HG02870 (cell line): Measurements from ENCODE around the gene LHX8.
"Not testable (repeated sequence)": the region's sequence is repeated elsewhere in the genome, so short reads cannot be mapped to it uniquely, and the experiment has no call there.

Source experiments
- ATAC-seq: cut with Tn5 transposase; IDR thresholded peaks from one replicate; pipeline ENCODE4 v1.9.1; 2021; ENCODE audit warnings: mild to moderate bottlenecking, moderate library complexity; ENCODE audit not compliant: unreplicated experiment

LHX8 gene

GRCh38 chr1:75133750-75134646 is at the start of gene LHX8:
Gene LHX8, plus strand, starts transcription at chr1:75134388. Its CDS starts 2,227 bp downstream, at chr1:75136615.
- no peak for ATAC-seq

GRCh38 chr1:75085931-75086330 is 48.3 kb upstream of the LHX8 start:
- no peak for ATAC-seq

GRCh38 chr1:75087278-75087677 is 46.9 kb upstream of the LHX8 start:
- no peak for ATAC-seq

DNA sequence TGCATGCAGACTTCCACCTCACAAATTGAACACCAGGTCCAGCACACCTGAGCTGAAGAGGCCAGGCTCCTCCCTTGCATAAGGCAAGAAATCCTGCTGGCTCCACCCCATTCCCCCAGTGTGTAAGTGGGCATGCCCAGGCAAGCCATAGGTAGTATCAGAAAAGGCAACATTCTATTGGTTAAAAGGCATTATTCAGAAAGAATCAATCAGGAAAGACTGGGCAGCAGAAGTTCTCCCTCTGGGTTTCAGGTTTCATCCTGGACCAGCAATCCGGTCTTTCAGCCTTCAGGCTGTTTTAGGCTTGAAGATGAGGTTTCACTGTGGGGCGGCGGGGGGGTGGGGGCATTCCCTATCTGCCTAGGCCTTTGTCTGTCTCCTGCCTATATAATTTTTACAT is 42.0 kb upstream of the LHX8 start:
- ATAC-seq = no peak

DNA sequence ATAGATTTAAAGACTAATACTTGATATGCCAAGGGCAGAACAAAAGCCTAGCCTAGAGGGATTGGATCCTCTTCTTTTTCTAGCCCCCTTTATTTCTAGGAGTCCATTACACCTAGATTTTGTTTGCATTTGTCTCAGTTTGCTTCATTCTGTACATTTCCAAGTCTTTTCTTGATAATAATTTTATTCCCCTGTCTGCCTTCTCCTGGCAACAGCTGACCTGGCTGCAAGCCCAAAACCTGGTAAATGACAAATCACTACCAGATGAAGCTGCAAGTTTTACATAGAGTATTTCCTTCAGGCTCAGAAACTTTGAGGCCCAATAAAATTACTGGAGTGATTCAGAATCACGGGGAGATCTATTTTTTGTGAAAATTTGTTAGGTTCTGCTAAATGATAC is 36.5 kb upstream of the LHX8 start:
- no peak for ATAC-seq

DNA sequence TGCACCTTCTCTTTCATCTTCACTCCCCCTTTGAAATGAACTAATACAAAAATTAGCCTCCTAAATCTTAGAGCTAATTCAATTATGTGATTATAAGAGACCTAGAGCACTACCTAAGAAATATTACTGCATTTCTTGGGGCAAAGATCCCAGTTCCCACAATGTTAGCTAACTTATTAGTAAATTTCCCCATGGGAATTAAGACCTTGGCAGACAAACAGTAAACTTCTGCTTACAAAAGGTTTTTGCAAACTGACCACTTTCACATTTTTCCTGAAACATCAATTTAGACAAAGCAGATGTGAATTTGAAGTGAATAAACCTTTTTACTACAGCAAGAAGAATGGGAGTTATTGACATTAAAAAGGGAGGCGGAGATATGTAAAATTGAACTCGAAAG is 34.6 kb upstream of the LHX8 start:
- no peak for ATAC-seq

DNA sequence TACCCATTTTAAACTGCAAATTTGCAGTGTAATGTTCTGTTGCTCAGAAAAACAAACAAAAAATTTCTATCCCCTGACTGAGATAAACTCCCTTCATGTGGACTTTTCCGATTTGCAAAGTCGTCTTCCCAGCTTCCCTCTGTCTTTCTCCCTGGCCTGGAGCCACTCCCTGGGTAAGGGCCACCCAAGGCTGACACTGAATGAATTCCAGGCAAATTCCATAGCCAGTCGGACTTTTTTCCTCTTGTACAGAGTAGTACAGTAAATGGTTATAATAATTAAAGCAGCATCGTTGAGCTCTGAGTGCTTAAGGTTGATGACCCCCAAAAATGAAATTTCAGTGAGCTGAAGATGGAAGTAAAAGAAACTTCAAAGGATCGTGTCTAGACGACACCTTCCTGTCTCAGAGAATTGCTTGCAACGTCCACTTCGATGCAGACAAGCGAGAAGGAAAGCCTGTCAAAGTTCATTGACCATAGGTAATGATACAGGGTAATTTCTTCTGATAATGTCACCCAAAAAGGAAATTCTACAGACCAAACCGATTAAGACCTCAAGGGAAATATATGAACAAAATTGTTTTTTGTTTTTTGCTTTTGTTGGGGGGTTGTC is 33.6 kb upstream of the LHX8 start:
- no peak for ATAC-seq

DNA sequence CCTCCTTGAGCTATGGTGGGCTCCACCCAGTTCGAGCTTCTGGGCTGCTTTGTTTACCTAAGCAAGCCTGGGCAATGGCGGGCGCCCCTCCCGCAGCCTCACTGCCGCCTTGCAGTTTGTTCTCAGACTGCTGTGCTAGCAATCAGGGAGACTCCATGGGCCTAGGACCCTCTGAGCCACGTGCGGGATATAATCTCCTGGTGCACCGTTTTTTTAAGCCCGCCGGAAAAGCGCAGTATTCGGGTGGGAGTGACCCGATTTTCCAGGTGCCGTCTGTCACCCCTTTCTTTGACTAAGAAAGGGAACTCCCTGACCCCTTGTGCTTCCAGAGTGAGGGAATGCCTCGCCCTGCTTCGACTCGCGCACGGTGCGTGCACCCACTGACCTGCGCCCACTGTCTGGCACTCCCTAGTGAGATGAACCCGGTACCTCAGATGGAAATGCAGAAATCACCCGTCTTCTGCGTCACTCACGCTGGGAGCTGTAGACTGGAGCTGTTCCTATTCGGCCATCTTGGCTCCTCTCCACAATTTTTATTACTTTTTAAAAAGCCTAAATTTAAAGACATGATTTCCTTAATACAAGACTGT is 21.7 kb upstream of the LHX8 start:
- not testable (repeated sequence) for ATAC-seq

DNA sequence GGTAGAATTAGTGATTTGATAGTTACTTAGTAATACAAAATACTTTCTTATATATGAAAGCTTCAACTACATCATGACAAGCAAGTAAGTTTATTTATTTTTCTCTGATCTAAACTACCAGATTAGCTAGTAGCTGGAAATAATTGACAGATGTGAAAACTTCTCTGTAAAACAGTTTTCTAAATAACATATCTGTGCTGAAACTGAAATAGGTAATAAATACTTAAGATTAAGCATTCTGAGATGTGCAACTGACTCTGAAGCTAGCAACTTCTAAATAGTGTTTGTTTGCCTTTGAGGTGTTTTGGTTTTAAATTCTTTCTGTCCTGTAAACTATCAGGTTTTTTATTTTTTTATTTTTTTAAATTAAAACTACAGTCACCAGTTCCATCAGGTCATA is 18.5 kb upstream of the LHX8 start:
- no peak for ATAC-seq

DNA sequence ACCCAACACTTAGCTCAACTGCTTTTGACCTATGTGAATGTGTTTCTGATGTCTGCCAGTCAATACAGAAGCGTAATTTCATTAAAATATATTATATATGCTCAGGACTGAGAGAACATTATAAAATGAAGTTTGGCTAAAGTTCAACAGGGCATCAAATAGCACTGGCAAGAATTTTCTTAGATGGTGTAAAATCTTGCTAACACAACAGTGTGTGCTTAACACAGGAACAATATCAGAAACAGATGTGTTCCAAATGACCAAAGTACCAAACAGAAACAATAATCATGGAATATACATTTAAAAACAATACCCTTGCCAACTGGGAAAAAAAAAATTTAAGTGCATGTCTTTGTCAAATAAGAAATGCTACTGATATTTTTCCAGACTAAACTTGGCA is 10.4 kb upstream of the LHX8 start:
- ATAC-seq = no peak

GRCh38 chr1:75124510-75124909 is 9.7 kb upstream of the LHX8 start:
- no peak for ATAC-seq

- ATAC-seq = no peak
These were observed 8.9 kb upstream of the LHX8 start for GRCh38 chr1:75125161-75125726.

DNA sequence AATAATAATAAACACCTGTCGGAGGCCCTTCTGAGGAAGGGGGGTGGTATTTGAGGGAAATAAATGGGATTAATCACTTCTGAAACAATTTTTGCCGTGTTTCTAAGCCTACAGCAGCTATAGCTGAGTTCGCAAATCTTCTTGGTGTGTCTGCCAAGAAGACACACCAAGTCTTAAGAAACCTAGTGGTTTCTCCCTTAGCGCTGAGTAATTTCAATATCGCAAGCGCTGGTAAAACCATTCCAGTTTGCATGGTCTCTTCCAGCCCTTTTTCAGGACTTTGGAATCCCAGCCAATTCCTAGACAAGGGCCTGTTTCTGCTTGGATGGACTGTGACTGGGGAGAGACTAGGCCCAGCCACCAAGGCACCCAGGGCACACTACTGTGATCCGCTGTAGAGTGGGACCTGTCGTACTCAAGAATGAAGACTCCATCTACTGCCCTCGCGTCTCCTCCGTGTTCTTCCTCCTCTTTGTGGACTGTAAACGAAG is 7.5 kb upstream of the LHX8 start:
- ATAC-seq = no peak

DNA sequence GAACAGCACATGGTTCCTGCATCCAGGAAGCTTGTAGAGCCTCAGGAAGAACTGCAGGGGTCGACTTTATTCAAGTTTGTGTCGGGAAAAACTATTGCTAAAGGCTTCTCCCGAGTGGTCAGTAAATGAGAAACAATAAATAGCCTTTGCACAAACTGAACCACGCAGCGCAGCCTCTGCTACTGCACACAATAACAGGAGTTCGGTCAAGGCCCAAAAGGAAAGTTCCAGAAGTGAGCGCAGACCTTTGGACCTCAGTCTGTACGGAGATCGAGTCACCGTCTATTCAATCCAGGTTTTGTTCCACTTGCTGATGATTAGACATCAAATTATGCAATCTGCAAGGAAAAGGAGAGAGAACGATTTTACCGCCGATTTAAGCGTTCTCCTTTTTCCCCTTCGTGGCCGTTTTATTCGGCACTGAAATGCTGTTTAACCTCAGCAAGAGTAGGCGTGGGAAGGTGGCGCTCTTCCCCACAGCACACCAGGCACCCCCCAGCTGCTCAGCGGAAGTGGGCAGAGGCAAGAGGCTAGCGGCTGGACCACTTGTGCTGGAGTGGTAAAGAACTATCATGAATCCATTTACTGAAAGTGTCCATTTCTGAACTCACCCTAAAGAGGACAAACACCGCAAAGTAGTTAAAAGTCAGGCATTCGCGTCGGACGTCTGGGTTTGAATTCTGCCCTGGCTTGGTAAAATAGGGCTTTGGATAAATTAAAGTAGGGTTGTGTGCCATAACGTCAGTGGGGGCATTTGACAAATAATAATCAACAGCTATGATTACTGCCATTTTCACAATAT is 6.1 kb upstream of the LHX8 start:
- ATAC-seq = no peak

GRCh38 chr1:75129660-75129982 is 4.6 kb upstream of the LHX8 start:
- ATAC-seq = no peak

GRCh38 chr1:75129983-75130789 is 4.0 kb upstream of the LHX8 start:
- ATAC-seq = no peak

GRCh38 chr1:75130865-75131564 is 3.2 kb upstream of the LHX8 start:
- ATAC-seq = no peak

- ATAC-seq = no peak
These were observed 2.5 kb upstream of the LHX8 start for GRCh38 chr1:75131565-75132241.

GRCh38 chr1:75132242-75132811 is 1.9 kb upstream of the LHX8 start:
- ATAC-seq = no peak
